Panc1 (cell line): Measurements from ENCODE around the gene CGNL1.

Source experiments
- POLR2AphosphoS5 ChIP-seq: IDR thresholded peaks from 2 replicates; pipeline ENCODE4 v1.6.1; 2012; ENCODE audit warnings: mild to moderate bottlenecking, low read depth, low read length, moderate library complexity
- SIN3A ChIP-seq: IDR thresholded peaks from 2 replicates; pipeline ENCODE4 v1.6.1; 2012; ENCODE audit warnings: low read depth, mild to moderate bottlenecking, low read length, moderate library complexity, borderline replicate concordance; ENCODE audit not compliant: insufficient read depth
- TCF7L2 ChIP-seq: IDR thresholded peaks from 2 replicates; pipeline ENCODE4 v1.6.1; 2011; ENCODE audit warnings: mild to moderate bottlenecking, low read depth, low read length, inconsistent platforms
- TF ChIP-seq, protein P1 (sequence below): fragments of 450-650 bp; IDR thresholded peaks from 2 replicates; pipeline ENCODE4 v1.5.1; 2017; ENCODE audit warnings: mild to moderate bottlenecking
- TF ChIP-seq, protein P2 (sequence below), 2 experiments: IDR thresholded peaks; 2 replicates each; pipeline ENCODE4 v1.6.1; 2011 to 2012; ENCODE audit warnings: low read depth in 2 of 2, control low read depth in 1 of 2, low read length in 1 of 2, mild to moderate bottlenecking in 1 of 2, moderate library complexity in 1 of 2; ENCODE audit not compliant: insufficient read depth in 1 of 2

DNA sequence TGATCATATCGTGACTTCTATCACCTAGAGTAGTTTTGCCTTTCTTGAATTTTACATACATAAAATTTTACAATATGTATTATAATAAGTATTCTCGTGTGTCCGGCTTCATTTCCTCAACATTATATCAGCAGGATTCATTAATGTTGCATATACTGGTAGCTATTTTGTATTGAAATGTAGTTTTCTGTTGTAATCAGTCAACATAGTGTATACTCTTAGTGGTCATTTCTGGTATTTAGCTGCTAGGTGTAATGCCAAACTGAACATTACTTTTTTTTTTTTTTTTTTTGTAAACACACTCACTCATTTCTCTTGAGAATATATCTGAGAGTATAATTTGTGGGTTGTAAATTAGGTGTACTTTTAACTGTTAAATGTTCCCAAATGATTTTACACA is 70.1 kb downstream of the CGNL1 start:
- TF ChIP-seq, protein P1, sequence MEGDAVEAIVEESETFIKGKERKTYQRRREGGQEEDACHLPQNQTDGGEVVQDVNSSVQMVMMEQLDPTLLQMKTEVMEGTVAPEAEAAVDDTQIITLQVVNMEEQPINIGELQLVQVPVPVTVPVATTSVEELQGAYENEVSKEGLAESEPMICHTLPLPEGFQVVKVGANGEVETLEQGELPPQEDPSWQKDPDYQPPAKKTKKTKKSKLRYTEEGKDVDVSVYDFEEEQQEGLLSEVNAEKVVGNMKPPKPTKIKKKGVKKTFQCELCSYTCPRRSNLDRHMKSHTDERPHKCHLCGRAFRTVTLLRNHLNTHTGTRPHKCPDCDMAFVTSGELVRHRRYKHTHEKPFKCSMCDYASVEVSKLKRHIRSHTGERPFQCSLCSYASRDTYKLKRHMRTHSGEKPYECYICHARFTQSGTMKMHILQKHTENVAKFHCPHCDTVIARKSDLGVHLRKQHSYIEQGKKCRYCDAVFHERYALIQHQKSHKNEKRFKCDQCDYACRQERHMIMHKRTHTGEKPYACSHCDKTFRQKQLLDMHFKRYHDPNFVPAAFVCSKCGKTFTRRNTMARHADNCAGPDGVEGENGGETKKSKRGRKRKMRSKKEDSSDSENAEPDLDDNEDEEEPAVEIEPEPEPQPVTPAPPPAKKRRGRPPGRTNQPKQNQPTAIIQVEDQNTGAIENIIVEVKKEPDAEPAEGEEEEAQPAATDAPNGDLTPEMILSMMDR = no peak
- no peak for TF ChIP-seq POLR2AphosphoS5
- TF ChIP-seq, protein P2, sequence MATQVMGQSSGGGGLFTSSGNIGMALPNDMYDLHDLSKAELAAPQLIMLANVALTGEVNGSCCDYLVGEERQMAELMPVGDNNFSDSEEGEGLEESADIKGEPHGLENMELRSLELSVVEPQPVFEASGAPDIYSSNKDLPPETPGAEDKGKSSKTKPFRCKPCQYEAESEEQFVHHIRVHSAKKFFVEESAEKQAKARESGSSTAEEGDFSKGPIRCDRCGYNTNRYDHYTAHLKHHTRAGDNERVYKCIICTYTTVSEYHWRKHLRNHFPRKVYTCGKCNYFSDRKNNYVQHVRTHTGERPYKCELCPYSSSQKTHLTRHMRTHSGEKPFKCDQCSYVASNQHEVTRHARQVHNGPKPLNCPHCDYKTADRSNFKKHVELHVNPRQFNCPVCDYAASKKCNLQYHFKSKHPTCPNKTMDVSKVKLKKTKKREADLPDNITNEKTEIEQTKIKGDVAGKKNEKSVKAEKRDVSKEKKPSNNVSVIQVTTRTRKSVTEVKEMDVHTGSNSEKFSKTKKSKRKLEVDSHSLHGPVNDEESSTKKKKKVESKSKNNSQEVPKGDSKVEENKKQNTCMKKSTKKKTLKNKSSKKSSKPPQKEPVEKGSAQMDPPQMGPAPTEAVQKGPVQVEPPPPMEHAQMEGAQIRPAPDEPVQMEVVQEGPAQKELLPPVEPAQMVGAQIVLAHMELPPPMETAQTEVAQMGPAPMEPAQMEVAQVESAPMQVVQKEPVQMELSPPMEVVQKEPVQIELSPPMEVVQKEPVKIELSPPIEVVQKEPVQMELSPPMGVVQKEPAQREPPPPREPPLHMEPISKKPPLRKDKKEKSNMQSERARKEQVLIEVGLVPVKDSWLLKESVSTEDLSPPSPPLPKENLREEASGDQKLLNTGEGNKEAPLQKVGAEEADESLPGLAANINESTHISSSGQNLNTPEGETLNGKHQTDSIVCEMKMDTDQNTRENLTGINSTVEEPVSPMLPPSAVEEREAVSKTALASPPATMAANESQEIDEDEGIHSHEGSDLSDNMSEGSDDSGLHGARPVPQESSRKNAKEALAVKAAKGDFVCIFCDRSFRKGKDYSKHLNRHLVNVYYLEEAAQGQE (IDR thresholded peaks at IDR 0.05; ENCODE audit: insufficient read depth in 1 of 2, low read depth in 2 of 2, low read length in 1 of 2) = no peak
- TF ChIP-seq TCF7L2 = no peak
- TF ChIP-seq SIN3A = no peak
